Neural cell (in vitro differentiated cells): ENCODE measurements around the gene PMF1. TPM values are rescaled to one million over a fixed set of nuclear protein-coding genes. Genes with fewer than 3 reads are reported as not detected.

ENCODE experiments used
- H2AFZ ChIP-seq: fragments of 200-600, 300-800 bp; sonication (generic), shearing (Covaris generic); 2 replicates; pipeline ENCODE4 v1.6.0; 2014; ENCODE audit warnings: low read depth, mild to moderate bottlenecking, antibody characterized with exemption, low read length, moderate library complexity
- H3F3A ChIP-seq: fragments of 200-600 bp; shearing (Covaris generic); 2 replicates; pipeline ENCODE4 v1.6.1; 2016; ENCODE audit warnings: mild to moderate bottlenecking, moderate library complexity, mixed read lengths, antibody characterized with exemption, low read length; ENCODE audit not compliant: insufficient read depth, poor library complexity, severe bottlenecking
- H3K27ac ChIP-seq: fragments of 200-600, 300-800 bp; sonication (generic), shearing (Covaris generic); 2 replicates; pipeline ENCODE4 v1.5.1; 2014; ENCODE audit warnings: mild to moderate bottlenecking, low read length, moderate library complexity
- H3K27me3 ChIP-seq: fragments of 300-800, 200-600 bp; sonication (generic), shearing (Covaris generic); 2 replicates; pipeline ENCODE4 v1.6.0; 2014; ENCODE audit warnings: mild to moderate bottlenecking, low read depth, low read length, moderate library complexity; ENCODE audit not compliant: insufficient read depth
- H3K36me3 ChIP-seq: fragments of 300-800, 200-600 bp; sonication (generic), shearing (Covaris generic); 2 replicates; pipeline ENCODE4 v1.5.1; 2014; ENCODE audit warnings: mild to moderate bottlenecking, antibody characterized with exemption, low read length, moderate library complexity; ENCODE audit not compliant: insufficient read depth
- H3K4me2 ChIP-seq: fragments of 300-800, 200-600 bp; sonication (generic), shearing (Covaris generic); 2 replicates; pipeline ENCODE4 v1.6.0; 2014; ENCODE audit warnings: mild to moderate bottlenecking, low read length
- H3K4me3 ChIP-seq: fragments of 300-800, 200-600 bp; sonication (generic), shearing (Covaris generic); 2 replicates; pipeline ENCODE4 v1.5.1; 2014; ENCODE audit warnings: mild to moderate bottlenecking, low read length, moderate library complexity
- H3K79me2 ChIP-seq: fragments of 200-600 bp; shearing (Covaris generic); replicated peaks from 2 replicates; pipeline ENCODE4 v1.6.0; 2014; ENCODE audit warnings: mild to moderate bottlenecking, low read length, moderate library complexity; ENCODE audit not compliant: insufficient read depth
- H3K9ac ChIP-seq: fragments of 300-800, 200-600 bp; sonication (generic), shearing (Covaris generic); 2 replicates; pipeline ENCODE4 v1.6.1; 2016; ENCODE audit warnings: mild to moderate bottlenecking, low read length, mixed read lengths
- H3K9me2 ChIP-seq: fragments of 200-600 bp; shearing (Covaris generic); 2 replicates; pipeline ENCODE4 v1.6.1; 2016; ENCODE audit warnings: mild to moderate bottlenecking, low read length, mixed read lengths; ENCODE audit not compliant: insufficient read depth
- H3K9me3 ChIP-seq: fragments of 200-600, 300-800 bp; sonication (generic), shearing (Covaris generic); 2 replicates; pipeline ENCODE4 v1.6.1; 2016; ENCODE audit warnings: mild to moderate bottlenecking, mixed run types, low read length, moderate library complexity, mixed read lengths
- H4K20me1 ChIP-seq: fragments of 200-600 bp; shearing (Covaris generic); 2 replicates; pipeline ENCODE4 v1.6.1; 2016; ENCODE audit warnings: mild to moderate bottlenecking, mixed run types; ENCODE audit not compliant: insufficient read depth
- CTCF ChIP-seq: fragments of 450-650 bp; IDR thresholded peaks from 2 replicates; pipeline ENCODE4 v1.5.1; 2014; ENCODE audit warnings: antibody characterized with exemption, mild to moderate bottlenecking, moderate library complexity; ENCODE audit not compliant: poor library complexity, severe bottlenecking
- EP300 ChIP-seq: fragments of 450-650 bp; conservative IDR thresholded peaks from 2 replicates; pipeline ENCODE4 v1.6.1; 2014; ENCODE audit warnings: antibody characterized with exemption, mild to moderate bottlenecking, moderate library complexity; ENCODE audit not compliant: poor library complexity, severe bottlenecking
- EZH2 ChIP-seq: fragments of 200-600, 300-800 bp; shearing (Covaris generic), sonication (generic); IDR thresholded peaks from 2 replicates; pipeline ENCODE4 v1.6.1; 2014; ENCODE audit warnings: antibody characterized with exemption, low read length, borderline replicate concordance, mild to moderate bottlenecking; ENCODE audit not compliant: insufficient read depth, poor library complexity, severe bottlenecking
- MXI1 ChIP-seq: fragments of 450-650 bp; conservative IDR thresholded peaks from 2 replicates; pipeline ENCODE4 v1.6.1; 2014; ENCODE audit warnings: antibody characterized with exemption, mild to moderate bottlenecking; ENCODE audit not compliant: poor library complexity, severe bottlenecking
- POLR2AphosphoS5 ChIP-seq: IDR thresholded peaks from 2 replicates; pipeline ENCODE4 v1.6.1; 2012
- RAD21 ChIP-seq: fragments of 450-650 bp; conservative IDR thresholded peaks from 2 replicates; pipeline ENCODE4 v1.6.1; 2014; ENCODE audit warnings: antibody characterized with exemption, mild to moderate bottlenecking, moderate library complexity
- REST ChIP-seq: IDR thresholded peaks from 2 replicates; pipeline ENCODE4 v1.6.1; 2012; ENCODE audit warnings: borderline replicate concordance
- SMC3 ChIP-seq: fragments of 450-650 bp; conservative IDR thresholded peaks from 2 replicates; pipeline ENCODE4 v1.6.1; 2014; ENCODE audit warnings: antibody characterized with exemption, mild to moderate bottlenecking, moderate library complexity; ENCODE audit not compliant: poor library complexity
- TAF1 ChIP-seq: IDR thresholded peaks from 2 replicates; pipeline ENCODE4 v1.6.1; 2012; ENCODE audit warnings: low read depth
- polyA plus RNA-seq: library from polyadenylated mRNA; depleted of rRNA; stranded (reverse); fragments of >200 nt; gene quantifications from 2 replicates; pipeline ENCODE4 v1.2.3, GENCODE V29; 2014

The PMF1 gene
- polyA plus RNA-seq, 1 donor from 2014 or later = 97.0 TPM

- H3K36me3 ChIP-seq = no peaks in the 10 kb centered on the region
- H3K9me3 ChIP-seq = no peaks in the 10 kb centered on the region
- H3K27me3 ChIP-seq = no peaks in the 10 kb centered on the region
- TF ChIP-seq CTCF = no peak
- no peak for TF ChIP-seq REST
- no peak for TF ChIP-seq EP300
- no peak for TF ChIP-seq MXI1
- TF ChIP-seq TAF1 = no peak
- TF ChIP-seq SMC3 = no peak
- no peak for TF ChIP-seq EZH2
- TF ChIP-seq POLR2AphosphoS5 = no peak
- TF ChIP-seq RAD21 = no peak
- H4K20me1 ChIP-seq = no peaks in the 10 kb centered on the region
- no peak within 1 kb of the TSS for H3K27ac ChIP-seq
- H3K79me2 ChIP-seq = no peaks in the 10 kb centered on the region
- H3F3A ChIP-seq = no peaks in the 10 kb centered on the region
- H3K4me2 ChIP-seq = no peak within 1 kb of the TSS
- no peak within 1 kb of the TSS for H2AFZ ChIP-seq
- no peak within 1 kb of the TSS for H3K4me3 ChIP-seq
- H3K9me2 ChIP-seq = no peaks in the 10 kb centered on the region
- H3K9ac ChIP-seq = no peak within 1 kb of the TSS
Measured at GRCh38 chr1:156247460-156248322, 34.9 kb downstream of the PMF1 start, which contains the start of gene PAQR6. Gene PAQR6, minus strand, starts transcription at chr1:156248056. Its CDS starts 1,325 bp downstream, at chr1:156246731.

GRCh38 chr1:156248323-156248683 is 35.5 kb downstream of the PMF1 start:
- Histone ChIP-seq H3K9me2 (no peaks in the 10 kb centered on the region), H3K4me2 (no peak overlapping the region), H4K20me1 (no peaks in the 10 kb centered on the region), H3K4me3 (no peak overlapping the region), H3K79me2 (no peaks in the 10 kb centered on the region), H3K27me3 (no peaks in the 10 kb centered on the region), H2AFZ (no peak overlapping the region), H3K36me3 (no peaks in the 10 kb centered on the region), H3K9ac (no peak overlapping the region), H3K27ac (no peak overlapping the region), H3K9me3 (no peaks in the 10 kb centered on the region), H3F3A (no peaks in the 10 kb centered on the region)
- TF ChIP-seq EP300 = no peak
